ENCODE results near the gene JPH3. TPM values are rescaled to one million over a fixed set of nuclear protein-coding genes. Genes with fewer than 3 reads are reported as not detected.
"Not testable (repeated sequence)": the region's sequence is repeated elsewhere in the genome, so short reads cannot be mapped to it uniquely, and the experiment has no call there.

Gene JPH3
- total RNA-seq, 4 donors from 2014 or later, result 0.72 to 4.4 (median 1.1) TPM

- Histone ChIP-seq H3K9me3 (no peaks in the 10 kb centered on the region), H3K27ac (no peak overlapping the region), H3K36me3 (peaks cover 0 to 72% of the 10 kb centered on the region in 2 donors), H3K4me1 (peaks cover 0 to 15% (median 0%) of the 10 kb centered on the region in 3 donors), H3K27me3 (no peaks in the 10 kb centered on the region), H3K4me3 (no peak overlapping the region)
- TF ChIP-seq CTCF (IDR thresholded peaks at IDR 0.05), result no peak
- no peak for TF ChIP-seq POLR2A (IDR thresholded peaks at IDR 0.05)
- no peak for TF ChIP-seq EP300 (IDR thresholded peaks at IDR 0.05)
- TF ChIP-seq POLR2AphosphoS5 (IDR thresholded peaks at IDR 0.05), result no peak
- WGBS, 2 donors (ENCODE audit: low coverage in 1 of 2), result 61 to 96% methylated on average over 4 to 16 of the region's 28 CpGs
- ATAC-seq, result no peak
Measured at GRCh38 chr16:87725596-87726235, 123.4 kb downstream of the JPH3 start.

- not testable (repeated sequence) for H3K27ac ChIP-seq, H3K27me3 ChIP-seq, H3K4me3 ChIP-seq, ATAC-seq, H3K9me3 ChIP-seq
- WGBS, 2 donors (ENCODE audit: low coverage in 1 of 2), result 91% methylated on average over 9 of the region's 40 CpGs; no CpG with 5 or more reads in 1 of the 2 donors
- Histone ChIP-seq H3K4me1 (peaks cover 0 to 15% (median 0%) of the 10 kb centered on the region in 3 donors), H3K36me3 (peaks cover 0 to 72% of the 10 kb centered on the region in 2 donors)
Measured at GRCh38 chr16:87726577-87726976, 124.3 kb downstream of the JPH3 start.

GRCh38 chr16:87727346-87727745 is 125.0 kb downstream of the JPH3 start:
- 90 to 93% methylated on average over 2 to 4 of the region's 16 CpGs for WGBS, 2 donors (ENCODE audit: low coverage in 1 of 2)
- Histone ChIP-seq H3K36me3 (peaks cover 0 to 72% of the 10 kb centered on the region in 2 donors), H3K27me3 (no peaks in the 10 kb centered on the region), H3K9me3 (no peaks in the 10 kb centered on the region), H3K4me3 (no peak overlapping the region), H3K27ac (no peak overlapping the region), H3K4me1 (peaks cover 0 to 15% (median 0%) of the 10 kb centered on the region in 3 donors)
- no peak for TF ChIP-seq EP300 (IDR thresholded peaks at IDR 0.05)
- TF ChIP-seq POLR2A (IDR thresholded peaks at IDR 0.05), result no peak
- TF ChIP-seq POLR2AphosphoS5 (IDR thresholded peaks at IDR 0.05), result no peak
- TF ChIP-seq CTCF (IDR thresholded peaks at IDR 0.05), result no peak
- no peak for ATAC-seq

- TF ChIP-seq EP300 (IDR thresholded peaks at IDR 0.05), result no peak
- H3K4me3 ChIP-seq, result no peak overlapping the region
- no peak overlapping the region for H3K27ac ChIP-seq
- H3K27me3 ChIP-seq, result no peaks in the 10 kb centered on the region
- H3K9me3 ChIP-seq, result no peaks in the 10 kb centered on the region
- peaks cover 0 to 70% of the 10 kb centered on the region in 2 donors for H3K36me3 ChIP-seq
- WGBS, 2 donors (ENCODE audit: low coverage in 1 of 2), result 83 to 87% methylated on average over 6 to 11 of the region's 12 CpGs
- peaks cover 0 to 9% (median 0%) of the 10 kb centered on the region in 3 donors for H3K4me1 ChIP-seq
- ATAC-seq, result no peak
Measured at GRCh38 chr16:87728026-87728425, 125.7 kb downstream of the JPH3 start.

GRCh38 chr16:87729266-87729954 is 127.1 kb downstream of the JPH3 start:
- H3K4me1 ChIP-seq, result no peaks in the 10 kb centered on the region
- no peak overlapping the region for H3K4me3 ChIP-seq
- no peak overlapping the region for H3K27ac ChIP-seq
- no peaks in the 10 kb centered on the region for H3K9me3 ChIP-seq
- 90 to 92% methylated on average over 9 to 16 of the region's 17 CpGs for WGBS, 2 donors (ENCODE audit: low coverage in 1 of 2)
- H3K36me3 ChIP-seq, result peaks cover 0 to 79% of the 10 kb centered on the region in 2 donors
- TF ChIP-seq POLR2AphosphoS5 (IDR thresholded peaks at IDR 0.05) (no peak), CTCF (IDR thresholded peaks at IDR 0.05) (no peak), POLR2A (IDR thresholded peaks at IDR 0.05) (no peak)
- ATAC-seq, result no peak
- no peaks in the 10 kb centered on the region for H3K27me3 ChIP-seq

- no peak for ATAC-seq
- H3K4me3 ChIP-seq, result no peak overlapping the region
- no peaks in the 10 kb centered on the region for H3K4me1 ChIP-seq
- H3K36me3 ChIP-seq, result peaks cover 0 to 83% of the 10 kb centered on the region in 2 donors
- no peak overlapping the region for H3K27ac ChIP-seq
- WGBS, 2 donors (ENCODE audit: low coverage in 1 of 2), result 89 to 90% methylated on average over 5 to 11 of the region's 13 CpGs
- TF ChIP-seq POLR2AphosphoS5 (IDR thresholded peaks at IDR 0.05), result no peak
- no peak for TF ChIP-seq EP300 (IDR thresholded peaks at IDR 0.05)
- TF ChIP-seq POLR2A (IDR thresholded peaks at IDR 0.05), result no peak
- no peak for TF ChIP-seq CTCF (IDR thresholded peaks at IDR 0.05)
- no peaks in the 10 kb centered on the region for H3K27me3 ChIP-seq
- no peaks in the 10 kb centered on the region for H3K9me3 ChIP-seq
Measured at GRCh38 chr16:87731607-87732006, 129.3 kb downstream of the JPH3 start.

All from gastroesophageal sphincter (tissue), 4 donors.